Measurements from ENCODE around the gene SPHK2. TPM values are rescaled to one million over a fixed set of nuclear protein-coding genes. Genes with fewer than 3 reads are reported as not detected.
A peak's percentile ranks its signal among the peaks of the same experiment; 100 is the strongest.

SPHK2 gene
- polyA plus RNA-seq, 1 of the 3 experiments (the other 2 are of a cell fraction) = 14.8 TPM

DNA sequence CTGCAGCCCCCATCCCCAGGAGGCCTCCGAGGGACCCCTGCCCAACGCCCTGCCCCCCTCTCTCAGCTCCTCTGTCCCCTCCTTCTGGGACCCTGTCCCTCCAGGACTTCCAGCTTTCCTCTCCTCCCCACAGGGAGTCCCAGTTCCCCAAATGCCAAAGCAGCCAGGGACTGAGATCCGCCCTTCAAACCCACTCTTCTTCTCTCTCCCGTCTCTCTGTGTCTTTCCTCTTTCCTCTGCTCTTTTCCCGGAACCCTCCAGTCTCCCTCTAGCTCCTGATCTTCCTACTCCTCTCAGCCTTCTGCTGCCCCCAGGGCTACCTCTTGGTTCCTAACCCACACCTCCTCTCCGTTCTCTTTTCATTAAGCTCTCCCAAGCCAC lies 26.3 kb downstream of the SPHK2 start (continued):
- TF ChIP-seq, protein P1, sequence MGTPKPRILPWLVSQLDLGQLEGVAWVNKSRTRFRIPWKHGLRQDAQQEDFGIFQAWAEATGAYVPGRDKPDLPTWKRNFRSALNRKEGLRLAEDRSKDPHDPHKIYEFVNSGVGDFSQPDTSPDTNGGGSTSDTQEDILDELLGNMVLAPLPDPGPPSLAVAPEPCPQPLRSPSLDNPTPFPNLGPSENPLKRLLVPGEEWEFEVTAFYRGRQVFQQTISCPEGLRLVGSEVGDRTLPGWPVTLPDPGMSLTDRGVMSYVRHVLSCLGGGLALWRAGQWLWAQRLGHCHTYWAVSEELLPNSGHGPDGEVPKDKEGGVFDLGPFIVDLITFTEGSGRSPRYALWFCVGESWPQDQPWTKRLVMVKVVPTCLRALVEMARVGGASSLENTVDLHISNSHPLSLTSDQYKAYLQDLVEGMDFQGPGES (IDR thresholded peaks at IDR 0.05; ENCODE audit: low read depth, low read length) = no peak
- TF ChIP-seq, protein P2, sequence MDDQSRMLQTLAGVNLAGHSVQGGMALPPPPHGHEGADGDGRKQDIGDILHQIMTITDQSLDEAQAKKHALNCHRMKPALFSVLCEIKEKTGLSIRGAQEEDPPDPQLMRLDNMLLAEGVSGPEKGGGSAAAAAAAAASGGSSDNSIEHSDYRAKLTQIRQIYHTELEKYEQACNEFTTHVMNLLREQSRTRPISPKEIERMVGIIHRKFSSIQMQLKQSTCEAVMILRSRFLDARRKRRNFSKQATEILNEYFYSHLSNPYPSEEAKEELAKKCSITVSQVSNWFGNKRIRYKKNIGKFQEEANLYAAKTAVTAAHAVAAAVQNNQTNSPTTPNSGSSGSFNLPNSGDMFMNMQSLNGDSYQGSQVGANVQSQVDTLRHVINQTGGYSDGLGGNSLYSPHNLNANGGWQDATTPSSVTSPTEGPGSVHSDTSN (IDR thresholded peaks at IDR 0.05) = no peak
- no peak for TF ChIP-seq NRF1 (IDR thresholded peaks at IDR 0.05; ENCODE audit: low read depth, low read length)

DNA sequence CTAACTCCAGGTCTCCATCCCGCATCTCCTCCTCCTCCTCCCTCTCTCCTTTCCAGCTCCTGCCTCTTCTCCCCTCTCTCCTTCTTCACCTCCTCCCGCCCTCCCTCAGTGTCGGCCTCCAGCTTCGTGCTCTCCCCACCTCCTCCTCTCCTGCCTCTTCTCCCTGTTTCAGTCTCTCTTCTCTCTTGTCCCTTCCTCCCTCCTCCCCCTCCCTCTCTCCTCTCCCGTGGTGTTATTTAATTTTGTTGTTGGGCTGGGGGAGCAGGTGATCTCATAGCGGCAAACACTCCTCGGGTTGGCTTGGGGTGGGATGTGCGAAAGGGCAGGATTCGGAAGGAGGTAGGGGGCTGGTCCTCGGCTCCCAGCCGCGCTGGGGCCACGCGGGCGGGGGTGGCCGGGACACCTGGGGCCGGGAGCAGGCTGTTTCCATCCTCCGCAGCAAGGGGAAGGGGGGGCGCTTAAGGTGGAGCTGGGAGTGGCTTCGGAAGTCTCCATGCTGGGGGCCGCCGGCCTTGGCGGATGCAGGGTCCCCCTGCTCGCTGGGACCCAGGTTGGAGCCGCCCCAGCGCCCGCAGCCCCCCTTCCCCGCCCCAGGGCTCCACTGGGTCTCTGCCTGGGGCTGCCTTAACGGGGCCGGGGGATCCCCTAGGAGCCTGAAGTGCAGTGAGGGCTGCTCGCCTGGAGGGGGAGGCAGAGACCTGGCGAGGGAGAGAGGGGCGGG lies 26.9 kb downstream of the SPHK2 start, which contains the start of gene CA11:
CA11 (minus strand) TSS at position 187 of the 721 bp plus-strand sequence. CDS start 555 bp downstream, outside the sequence.
- ChIA-PET CTCF (interaction anchor here (0.6 to 2.7 kb wide), 27 partner anchors 8 to 324 kb away, joined by 3 to 35 read pairs (median 4); partner anchors contain the start of genes BAX, FUT1 and HSD17B14), POLR2A (interaction anchor here (0.6 to 1.9 kb wide), 7 partner anchors 12 to 149 kb away, joined by 3 to 9 read pairs (median 6); partner anchors contain the start of genes RPL18 and SPHK2)
- no peaks in the 10 kb centered on the region for H4K20me1 ChIP-seq (ENCODE audit: insufficient read depth)
- H3K4me3 ChIP-seq (ENCODE audit: low read depth in 2 of 2, low read length in 1 of 2) = peak within 1 kb of the TSS; percentile 43 to 74
- H3K4me1 ChIP-seq (ENCODE audit: control insufficient read depth in 1 of 2, insufficient read depth in 2 of 2, low read depth in 1 of 2, low read length in 1 of 2) = peaks cover 4 to 6% of the 10 kb centered on the region in 2 experiments; a peak in 2 of 4 replicates
- peak within 1 kb of the TSS; percentile 99 for H3K4me2 ChIP-seq
- peak within 1 kb of the TSS; percentile 55 for H3K9ac ChIP-seq
- H2AFZ ChIP-seq (ENCODE audit: low read depth) = peak within 1 kb of the TSS; percentile 96
- H3F3A ChIP-seq (replicated peaks; ENCODE audit: insufficient read depth) = peaks cover 11% of the 10 kb centered on the region
- H3K36me3 ChIP-seq (replicated peaks in 1 of 2; ENCODE audit: control insufficient read depth in 1 of 2, insufficient read depth in 2 of 2, low read length in 1 of 2) = no peaks in the 10 kb centered on the region
- peak; percentile 96 for DNase-seq
- no peaks in the 10 kb centered on the region for H3K79me2 ChIP-seq (ENCODE audit: insufficient read depth)
- under 1% methylated on average over 29 of the region's 33 CpGs for WGBS (ENCODE audit: low lambda C conversion rate)
- H3K9me2 ChIP-seq = no peaks in the 10 kb centered on the region
- TF ChIP-seq, protein P3, sequence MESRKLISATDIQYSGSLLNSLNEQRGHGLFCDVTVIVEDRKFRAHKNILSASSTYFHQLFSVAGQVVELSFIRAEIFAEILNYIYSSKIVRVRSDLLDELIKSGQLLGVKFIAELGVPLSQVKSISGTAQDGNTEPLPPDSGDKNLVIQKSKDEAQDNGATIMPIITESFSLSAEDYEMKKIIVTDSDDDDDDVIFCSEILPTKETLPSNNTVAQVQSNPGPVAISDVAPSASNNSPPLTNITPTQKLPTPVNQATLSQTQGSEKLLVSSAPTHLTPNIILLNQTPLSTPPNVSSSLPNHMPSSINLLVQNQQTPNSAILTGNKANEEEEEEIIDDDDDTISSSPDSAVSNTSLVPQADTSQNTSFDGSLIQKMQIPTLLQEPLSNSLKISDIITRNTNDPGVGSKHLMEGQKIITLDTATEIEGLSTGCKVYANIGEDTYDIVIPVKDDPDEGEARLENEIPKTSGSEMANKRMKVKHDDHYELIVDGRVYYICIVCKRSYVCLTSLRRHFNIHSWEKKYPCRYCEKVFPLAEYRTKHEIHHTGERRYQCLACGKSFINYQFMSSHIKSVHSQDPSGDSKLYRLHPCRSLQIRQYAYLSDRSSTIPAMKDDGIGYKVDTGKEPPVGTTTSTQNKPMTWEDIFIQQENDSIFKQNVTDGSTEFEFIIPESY (IDR thresholded peaks at IDR 0.05; ENCODE audit: borderline replicate concordance, low read depth) = no peak
- TF ChIP-seq SMC3 (IDR thresholded peaks at IDR 0.05; ENCODE audit: low read depth, low read length) (peak; percentile 65), MXI1 (IDR thresholded peaks at IDR 0.05; ENCODE audit: low read depth, low read length) (peak; percentile 57; the same call in 1 of the 2 replicates), FOSL2 (IDR thresholded peaks at IDR 0.05; ENCODE audit: borderline replicate concordance, low read depth) (no peak), NRF1 (IDR thresholded peaks at IDR 0.05; ENCODE audit: low read depth, low read length) (no peak), FOXM1 (IDR thresholded peaks at IDR 0.05; ENCODE audit: low read depth) (no peak), CHD2 (IDR thresholded peaks at IDR 0.05; ENCODE audit: low read length, partially characterized antibody) (peak; percentile 70), POLR2AphosphoS5 (IDR thresholded peaks at IDR 0.05; ENCODE audit: low read depth, low read length) (no peak), RAD21 (IDR thresholded peaks at IDR 0.05; ENCODE audit: low read length) (peak; percentile 90), SIN3A (IDR thresholded peaks at IDR 0.05; ENCODE audit: borderline replicate concordance, low read depth, low read length) (no peak), TCF12 (IDR thresholded peaks at IDR 0.05) (no peak; the same call in 1 of the 2 replicates), EP300 (IDR thresholded peaks at IDR 0.05; ENCODE audit: borderline replicate concordance in 1 of 2, low read depth in 1 of 2, low read length in 1 of 2) (no peak), TAF1 (IDR thresholded peaks at IDR 0.05; ENCODE audit: borderline replicate concordance, low read depth, low read length) (0 out of 2 replicates have a peak, but pooled peaks have one; percentile 31)
- TF ChIP-seq, protein P4, sequence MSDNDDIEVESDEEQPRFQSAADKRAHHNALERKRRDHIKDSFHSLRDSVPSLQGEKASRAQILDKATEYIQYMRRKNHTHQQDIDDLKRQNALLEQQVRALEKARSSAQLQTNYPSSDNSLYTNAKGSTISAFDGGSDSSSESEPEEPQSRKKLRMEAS (IDR thresholded peaks at IDR 0.05; ENCODE audit: low read depth) = peak; percentile 81; the same call in 1 of the 2 replicates
- TF ChIP-seq, protein P2 (IDR thresholded peaks at IDR 0.05) = no peak
- TF ChIP-seq, protein P5, sequence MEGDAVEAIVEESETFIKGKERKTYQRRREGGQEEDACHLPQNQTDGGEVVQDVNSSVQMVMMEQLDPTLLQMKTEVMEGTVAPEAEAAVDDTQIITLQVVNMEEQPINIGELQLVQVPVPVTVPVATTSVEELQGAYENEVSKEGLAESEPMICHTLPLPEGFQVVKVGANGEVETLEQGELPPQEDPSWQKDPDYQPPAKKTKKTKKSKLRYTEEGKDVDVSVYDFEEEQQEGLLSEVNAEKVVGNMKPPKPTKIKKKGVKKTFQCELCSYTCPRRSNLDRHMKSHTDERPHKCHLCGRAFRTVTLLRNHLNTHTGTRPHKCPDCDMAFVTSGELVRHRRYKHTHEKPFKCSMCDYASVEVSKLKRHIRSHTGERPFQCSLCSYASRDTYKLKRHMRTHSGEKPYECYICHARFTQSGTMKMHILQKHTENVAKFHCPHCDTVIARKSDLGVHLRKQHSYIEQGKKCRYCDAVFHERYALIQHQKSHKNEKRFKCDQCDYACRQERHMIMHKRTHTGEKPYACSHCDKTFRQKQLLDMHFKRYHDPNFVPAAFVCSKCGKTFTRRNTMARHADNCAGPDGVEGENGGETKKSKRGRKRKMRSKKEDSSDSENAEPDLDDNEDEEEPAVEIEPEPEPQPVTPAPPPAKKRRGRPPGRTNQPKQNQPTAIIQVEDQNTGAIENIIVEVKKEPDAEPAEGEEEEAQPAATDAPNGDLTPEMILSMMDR (IDR thresholded peaks at IDR 0.05) = peak; percentile 76
- peak within 1 kb of the TSS; percentile 54 to 69 for H3K27ac ChIP-seq (ENCODE audit: low read depth in 2 of 2, low read length in 1 of 2)
- H3K9me3 ChIP-seq = no peaks in the 10 kb centered on the region
- no peaks in the 10 kb centered on the region for H3K27me3 ChIP-seq (ENCODE audit: insufficient read depth)

All from SK-N-SH (cell line).